Fibroblast of mammary gland (primary cell): ENCODE results near the gene LGALSL.

Source experiments
- DNase-seq: peaks from one replicate; pipeline ENCODE4 v3.0.0-alpha.2; 2010; ENCODE audit warnings: low read depth
- H3K4me3 ChIP-seq: 2 replicates; pipeline ENCODE4 v1.5.1; 2011; ENCODE audit warnings: low read depth, mild to moderate bottlenecking, low read length, moderate library complexity; ENCODE audit not compliant: control insufficient read depth
- CTCF ChIP-seq: conservative IDR thresholded peaks from 2 replicates; pipeline ENCODE4 v1.5.1; 2011; ENCODE audit warnings: low read depth, low read length, inconsistent platforms; ENCODE audit not compliant: control insufficient read depth, insufficient read depth

LGALSL gene

GRCh38 chr2:64498438-64498837 is 44.5 kb downstream of the LGALSL start:
- no peak for TF ChIP-seq CTCF
- DNase-seq: no peak
- H3K4me3 ChIP-seq: no peak overlapping the region

GRCh38 chr2:64500549-64500948 is 46.6 kb downstream of the LGALSL start:
- H3K4me3 ChIP-seq: no peak overlapping the region
- no peak for TF ChIP-seq CTCF
- DNase-seq: no peak

GRCh38 chr2:64501946-64502345 is 48.0 kb downstream of the LGALSL start:
- TF ChIP-seq CTCF: no peak
- no peak overlapping the region for H3K4me3 ChIP-seq
- DNase-seq: no peak

- TF ChIP-seq CTCF: no peak
- no peak overlapping the region for H3K4me3 ChIP-seq
- DNase-seq: no peak
Observed at GRCh38 chr2:64502860-64503259, 48.9 kb downstream of the LGALSL start.

GRCh38 chr2:64504774-64505720 is 51.1 kb downstream of the LGALSL start:
- no peak for DNase-seq
- H3K4me3 ChIP-seq: no peak overlapping the region
- no peak for TF ChIP-seq CTCF

GRCh38 chr2:64506686-64507085 is 52.7 kb downstream of the LGALSL start:
- no peak overlapping the region for H3K4me3 ChIP-seq
- no peak for TF ChIP-seq CTCF
- no peak for DNase-seq
